ENCODE results near the gene ADGRV1.
"Not testable (repeated sequence)": the region's sequence is repeated elsewhere in the genome, so short reads cannot be mapped to it uniquely, and the experiment has no call there.

The ADGRV1 gene

GRCh38 chr5:90549729-90550275 is 8.8 kb upstream of the ADGRV1 start:
- DNase-seq: peak; percentile 14 to 16

GRCh38 chr5:90550963-90551362 is 7.6 kb upstream of the ADGRV1 start:
- DNase-seq: no peak

- DNase-seq: no peak
Observed at GRCh38 chr5:90551376-90551775, 7.2 kb upstream of the ADGRV1 start.

GRCh38 chr5:90553711-90554110 is 4.9 kb upstream of the ADGRV1 start:
- no peak for DNase-seq

GRCh38 chr5:90554358-90555006 is 4.1 kb upstream of the ADGRV1 start:
- no peak for DNase-seq

GRCh38 chr5:90555666-90556065 is 2.9 kb upstream of the ADGRV1 start:
- no peak for DNase-seq

GRCh38 chr5:90557391-90557790 is 1.2 kb upstream of the ADGRV1 start:
- DNase-seq: no peak

GRCh38 chr5:90557871-90558270 is 726 bp upstream of the ADGRV1 start:
- DNase-seq: no peak

- no peak for DNase-seq
Observed at GRCh38 chr5:90560771-90561170, 2.2 kb downstream of the ADGRV1 start.

- no peak for DNase-seq
Observed at GRCh38 chr5:90561766-90562165, 3.2 kb downstream of the ADGRV1 start.

- no peak for DNase-seq
Observed at GRCh38 chr5:90562341-90562740, 3.7 kb downstream of the ADGRV1 start.

GRCh38 chr5:90563108-90563507 is 4.5 kb downstream of the ADGRV1 start:
- no peak for DNase-seq

GRCh38 chr5:90565491-90565890 is 6.9 kb downstream of the ADGRV1 start:
- DNase-seq: no peak

- DNase-seq: no peak
Observed at GRCh38 chr5:90569084-90569483, 10.5 kb downstream of the ADGRV1 start.

GRCh38 chr5:90570034-90570433 is 11.4 kb downstream of the ADGRV1 start:
- DNase-seq: no peak

GRCh38 chr5:90571147-90571773 is 12.7 kb downstream of the ADGRV1 start:
- peak in 1 of 2 experiments; percentile 6 for DNase-seq

- DNase-seq: no peak
Observed at GRCh38 chr5:90575712-90576111, 17.1 kb downstream of the ADGRV1 start.

GRCh38 chr5:90576566-90576965 is 18.0 kb downstream of the ADGRV1 start:
- not testable (repeated sequence) for DNase-seq

GRCh38 chr5:90579905-90580304 is 21.3 kb downstream of the ADGRV1 start:
- DNase-seq: not testable (repeated sequence)

- DNase-seq: no peak
Observed at GRCh38 chr5:90581956-90582355, 23.4 kb downstream of the ADGRV1 start.

- DNase-seq: no peak
Observed at GRCh38 chr5:90585337-90585986, 26.9 kb downstream of the ADGRV1 start.

- no peak for DNase-seq
Observed at GRCh38 chr5:90586469-90586868, 27.9 kb downstream of the ADGRV1 start.

GRCh38 chr5:90590170-90590569 is 31.6 kb downstream of the ADGRV1 start:
- DNase-seq: no peak

GRCh38 chr5:90593083-90593482 is 34.5 kb downstream of the ADGRV1 start:
- not testable (repeated sequence) for DNase-seq
